GM06990 (cell line): Measurements from ENCODE around the gene SOX12.
A peak's percentile ranks its signal among the peaks of the same experiment; 100 is the strongest.

Experiments used
- DNase-seq: peaks from one replicate; pipeline ENCODE4 v3.0.0-alpha.2; 2011; ENCODE audit not compliant: insufficient read length; ENCODE audit errors: extremely low read depth
- H3K27me3 ChIP-seq: replicated peaks from 2 replicates; pipeline ENCODE4 v1.6.0; 2011; ENCODE audit warnings: low read length; ENCODE audit not compliant: control insufficient read depth, insufficient read depth
- H3K36me3 ChIP-seq: 2 replicates; pipeline ENCODE4 v1.5.1; 2011; ENCODE audit warnings: low read length; ENCODE audit not compliant: control insufficient read depth, insufficient read depth
- H3K4me3 ChIP-seq: replicated peaks from 2 replicates; pipeline ENCODE4 v1.5.1; 2011; ENCODE audit warnings: low read depth, mild to moderate bottlenecking, control low read depth, low read length
- CTCF ChIP-seq: IDR thresholded peaks from 2 replicates; pipeline ENCODE4 v1.5.1; 2011; ENCODE audit warnings: low read length, control low read depth, mild to moderate bottlenecking, inconsistent platforms; ENCODE audit not compliant: insufficient read depth, poor library complexity, severe bottlenecking

The SOX12 gene

GRCh38 chr20:298776-299391 is 26.5 kb upstream of the SOX12 start:
- DNase-seq: no peak
- Histone ChIP-seq H3K36me3 (peaks cover 3% of the 10 kb centered on the region), H3K4me3 (peak overlapping the region; percentile 95), H3K27me3 (no peaks in the 10 kb centered on the region)
- no peak for TF ChIP-seq CTCF

GRCh38 chr20:300345-300990 is 24.9 kb upstream of the SOX12 start:
- Histone ChIP-seq H3K36me3 (peaks cover 3% of the 10 kb centered on the region), H3K4me3 (no peak overlapping the region), H3K27me3 (no peaks in the 10 kb centered on the region)
- DNase-seq: no peak
- TF ChIP-seq CTCF: no peak

DNA sequence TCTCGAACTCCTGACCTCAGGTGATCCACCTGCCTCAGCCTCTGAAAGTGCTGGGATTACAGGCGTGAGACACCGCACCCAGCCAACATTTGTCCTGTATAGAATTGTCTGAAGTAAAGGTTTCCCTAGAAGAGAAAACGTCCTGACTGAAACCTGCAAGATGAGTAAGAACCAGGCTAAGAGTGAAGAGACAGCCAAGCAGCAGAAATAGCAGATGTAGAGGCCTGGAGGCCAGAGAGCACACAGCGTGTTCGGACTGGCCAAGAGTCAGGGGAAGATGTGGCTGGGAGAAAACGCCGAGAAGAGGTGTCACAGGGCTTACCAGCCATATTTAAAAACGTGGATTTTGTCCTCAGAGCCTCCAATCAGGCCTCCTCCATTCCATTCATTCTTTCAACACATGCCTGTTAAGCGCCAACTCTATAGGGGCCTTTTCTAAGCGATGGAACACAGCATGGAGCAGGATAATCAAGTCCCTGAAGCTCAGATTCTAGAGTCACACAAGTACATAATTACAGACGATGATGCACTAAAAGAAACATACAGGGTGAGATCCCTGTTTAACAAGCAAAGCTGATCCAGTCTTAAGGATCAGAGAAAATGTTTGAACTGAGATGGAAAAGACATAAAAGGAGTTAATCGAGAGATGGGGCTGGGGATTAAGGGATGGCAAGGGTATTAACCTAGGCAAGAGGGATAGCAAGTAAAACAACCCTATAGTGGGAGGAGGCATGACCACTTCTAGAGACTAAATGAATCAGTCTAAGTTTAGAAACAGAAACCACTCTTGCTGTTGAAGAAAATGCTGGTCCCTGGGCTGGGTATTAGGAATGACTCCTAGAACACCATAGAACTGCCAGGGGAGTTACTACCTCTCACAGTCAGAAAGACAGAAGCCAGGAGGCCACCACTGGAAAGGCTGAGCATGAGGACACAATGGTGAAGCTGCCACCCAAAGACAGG is 23.2 kb upstream of the SOX12 start:
- H3K36me3 ChIP-seq: peaks cover 3% of the 10 kb centered on the region
- H3K4me3 ChIP-seq: no peak overlapping the region
- TF ChIP-seq CTCF: no peak
- no peaks in the 10 kb centered on the region for H3K27me3 ChIP-seq
- DNase-seq: no peak

DNA sequence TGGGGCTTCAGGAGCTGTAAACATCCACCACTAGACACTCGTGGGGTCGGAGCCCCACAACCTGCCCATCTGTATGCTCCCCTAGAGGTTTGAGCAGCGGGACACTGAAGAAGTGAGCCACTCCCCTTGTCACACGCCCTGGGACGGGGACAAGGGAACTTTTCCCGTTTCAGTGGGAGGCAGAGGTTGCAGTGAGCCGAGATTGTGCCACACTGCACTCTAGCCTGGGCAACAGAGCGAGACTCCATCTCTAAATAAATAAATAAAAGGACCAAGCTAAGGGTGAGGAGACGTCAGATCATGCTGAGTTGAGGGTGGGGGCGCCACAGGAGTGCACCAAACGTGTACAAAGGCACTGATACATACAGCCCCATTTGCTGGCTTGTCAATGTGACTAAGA is 19.6 kb upstream of the SOX12 start:
- Histone ChIP-seq H3K27me3 (no peaks in the 10 kb centered on the region), H3K4me3 (no peak overlapping the region), H3K36me3 (peaks cover 1% of the 10 kb centered on the region)
- TF ChIP-seq CTCF: no peak
- DNase-seq: no peak

- DNase-seq: no peak
- Histone ChIP-seq H3K27me3 (no peaks in the 10 kb centered on the region), H3K36me3 (no peaks in the 10 kb centered on the region), H3K4me3 (no peak overlapping the region)
- TF ChIP-seq CTCF: no peak
Observed at GRCh38 chr20:308427-309038, 16.8 kb upstream of the SOX12 start.
